22Rv1 (cell line): ENCODE results near the gene ATXN10.

Experiments
- CTCF ChIP-seq: fragments of 450-650 bp; IDR thresholded peaks from 2 replicates; pipeline ENCODE4 v1.5.1; 2017; ENCODE audit warnings: mild to moderate bottlenecking
- ZFX ChIP-seq: fragments of 450-650 bp; IDR thresholded peaks from 2 replicates; pipeline ENCODE4 v1.6.1; 2017; ENCODE audit warnings: antibody characterized with exemption, borderline replicate concordance

- TF ChIP-seq CTCF (no peak), ZFX (no peak)
These were observed 1.2 kb downstream of the ATXN10 start for GRCh38 chr22:45672564-45673481.
